ENCODE results near the gene EDEM3. TPM values are rescaled to one million over a fixed set of nuclear protein-coding genes. Genes with fewer than 3 reads are reported as not detected.

EDEM3 gene
- total RNA-seq, 1 experiment from 2014 or later: 42.3 TPM

Other genes starting within 250 kb of the EDEM3 start
- 0.06 TPM in 2 replicates for gene NIBAN1, start 219.7 kb upstream of the EDEM3 start, total RNA-seq (2014; rRNA removed)